GM12872 (cell line): ENCODE results near the gene UGT8.

Source experiments
- TF ChIP-seq, protein P1 (sequence below): IDR thresholded peaks from 3 replicates; pipeline ENCODE4 v1.5.1; 2011; ENCODE audit warnings: low read depth, mild to moderate bottlenecking, low read length, moderate library complexity; ENCODE audit not compliant: insufficient read depth

The UGT8 gene

DNA sequence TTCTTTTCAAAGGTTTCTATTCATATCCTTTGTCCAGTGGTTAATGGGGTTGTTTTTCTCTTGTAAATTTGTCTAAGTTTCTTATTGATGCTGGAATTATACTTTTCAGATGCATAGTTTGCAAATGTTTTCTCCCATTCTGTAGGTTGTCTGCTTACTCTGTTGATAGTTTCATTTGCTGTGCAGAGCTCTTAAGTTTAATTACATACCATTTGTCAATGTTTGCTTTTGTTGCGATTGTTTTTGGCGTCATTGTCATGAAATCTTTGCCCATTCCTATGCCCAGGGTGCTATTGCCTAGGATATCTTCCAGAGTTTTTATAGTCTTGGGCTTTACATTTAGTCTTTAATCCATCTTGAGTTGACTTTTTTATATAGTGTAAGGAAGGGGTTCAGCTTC is 21.2 kb upstream of the UGT8 start:
- TF ChIP-seq, protein P1, sequence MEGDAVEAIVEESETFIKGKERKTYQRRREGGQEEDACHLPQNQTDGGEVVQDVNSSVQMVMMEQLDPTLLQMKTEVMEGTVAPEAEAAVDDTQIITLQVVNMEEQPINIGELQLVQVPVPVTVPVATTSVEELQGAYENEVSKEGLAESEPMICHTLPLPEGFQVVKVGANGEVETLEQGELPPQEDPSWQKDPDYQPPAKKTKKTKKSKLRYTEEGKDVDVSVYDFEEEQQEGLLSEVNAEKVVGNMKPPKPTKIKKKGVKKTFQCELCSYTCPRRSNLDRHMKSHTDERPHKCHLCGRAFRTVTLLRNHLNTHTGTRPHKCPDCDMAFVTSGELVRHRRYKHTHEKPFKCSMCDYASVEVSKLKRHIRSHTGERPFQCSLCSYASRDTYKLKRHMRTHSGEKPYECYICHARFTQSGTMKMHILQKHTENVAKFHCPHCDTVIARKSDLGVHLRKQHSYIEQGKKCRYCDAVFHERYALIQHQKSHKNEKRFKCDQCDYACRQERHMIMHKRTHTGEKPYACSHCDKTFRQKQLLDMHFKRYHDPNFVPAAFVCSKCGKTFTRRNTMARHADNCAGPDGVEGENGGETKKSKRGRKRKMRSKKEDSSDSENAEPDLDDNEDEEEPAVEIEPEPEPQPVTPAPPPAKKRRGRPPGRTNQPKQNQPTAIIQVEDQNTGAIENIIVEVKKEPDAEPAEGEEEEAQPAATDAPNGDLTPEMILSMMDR: no peak

DNA sequence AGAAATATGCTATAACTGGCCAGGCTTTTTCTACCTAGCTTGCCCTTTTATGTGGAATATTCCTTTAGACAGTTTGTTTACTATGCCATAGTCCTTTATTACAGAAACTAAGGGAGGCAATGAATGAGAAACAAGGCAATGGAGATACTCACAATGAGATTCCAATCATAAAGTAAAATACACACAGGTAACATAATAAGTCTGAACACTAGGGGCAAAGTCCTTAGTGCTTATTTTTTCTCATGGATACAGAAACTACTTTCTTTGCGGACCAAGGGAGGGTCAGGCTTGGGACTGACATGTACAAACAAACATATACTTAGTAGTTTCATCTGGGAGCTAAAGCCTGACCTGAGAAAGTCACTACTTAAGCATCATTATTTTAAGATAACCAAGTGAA is 16.0 kb upstream of the UGT8 start:
- TF ChIP-seq, protein P1: no peak

DNA sequence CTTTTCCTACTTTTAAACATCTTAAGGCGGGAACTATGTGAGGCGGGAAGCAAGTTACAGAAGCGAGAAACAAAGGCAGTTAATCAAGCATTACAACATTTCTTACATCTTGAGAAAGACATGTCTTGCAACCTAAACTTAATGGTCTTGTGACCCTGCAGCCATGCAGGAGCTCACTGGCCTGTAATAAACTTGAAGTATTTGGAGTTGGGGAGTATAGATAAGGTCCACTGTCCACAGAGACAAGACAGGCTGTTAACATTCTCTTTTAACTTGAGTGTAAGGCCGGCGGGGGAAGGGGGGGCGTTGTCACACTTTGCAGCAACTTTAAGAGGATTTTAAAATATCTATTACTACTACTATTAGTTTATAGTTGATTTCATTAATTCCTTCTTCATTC is 10.3 kb upstream of the UGT8 start:
- TF ChIP-seq, protein P1: no peak

DNA sequence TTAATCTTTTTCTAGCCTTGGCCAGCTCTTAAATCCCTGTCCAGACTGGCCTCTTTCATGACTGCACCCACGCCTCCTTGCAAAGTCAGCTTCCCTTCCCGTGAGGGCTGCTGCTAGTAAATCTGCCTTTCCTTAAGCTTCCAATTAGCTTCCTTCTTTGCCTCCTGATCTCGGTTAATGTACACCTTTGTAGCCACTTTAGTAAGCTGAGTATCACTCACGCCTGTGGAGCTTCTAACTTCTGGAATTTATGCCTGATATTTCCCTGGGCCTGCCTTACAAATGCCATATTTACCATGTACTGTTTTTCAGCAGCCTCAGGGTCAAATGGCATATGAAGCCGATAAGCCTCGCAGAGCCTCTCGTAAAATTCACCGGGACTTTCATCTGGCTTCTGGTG is 5.1 kb upstream of the UGT8 start:
- TF ChIP-seq, protein P1: no peak

DNA sequence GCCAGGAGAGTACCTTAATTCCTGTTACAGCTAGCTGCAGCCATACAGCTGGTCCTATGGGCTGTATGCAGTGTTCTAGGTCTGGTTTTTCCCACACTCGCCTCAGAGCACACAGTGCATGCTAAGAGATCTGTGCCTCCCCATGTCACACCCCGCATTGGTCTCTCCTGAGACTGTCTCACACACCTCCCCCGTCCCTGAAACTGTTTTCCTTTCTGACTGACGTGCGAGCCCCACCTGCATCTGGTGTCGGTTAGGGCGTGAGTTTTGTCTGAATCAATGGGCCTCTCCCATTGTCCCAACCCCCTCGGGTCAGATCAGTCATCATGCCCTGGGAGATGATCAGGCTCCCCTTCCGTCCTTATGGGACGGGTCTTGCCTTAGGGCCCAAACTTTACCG is 3.4 kb upstream of the UGT8 start:
- TF ChIP-seq, protein P1: no peak

DNA sequence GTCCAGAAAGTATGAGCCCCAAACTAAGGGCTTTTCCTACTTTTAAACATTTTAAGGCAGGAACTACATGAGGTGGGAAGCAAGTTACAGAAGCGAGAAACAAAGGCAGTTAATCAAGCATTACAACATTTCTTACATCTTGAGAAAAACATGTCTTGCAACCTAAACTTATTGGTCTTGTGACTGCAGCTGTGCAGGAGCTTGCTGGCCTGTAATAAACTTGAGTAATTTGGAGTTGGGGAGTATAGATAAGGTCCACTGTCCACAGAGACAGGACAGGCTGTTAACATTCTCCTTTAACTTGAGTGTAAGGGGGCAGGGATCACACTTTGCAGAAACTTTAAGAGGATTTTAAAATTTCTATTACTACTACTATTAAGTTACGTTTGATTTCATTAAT is 2.7 kb upstream of the UGT8 start:
- TF ChIP-seq, protein P1: no peak

DNA sequence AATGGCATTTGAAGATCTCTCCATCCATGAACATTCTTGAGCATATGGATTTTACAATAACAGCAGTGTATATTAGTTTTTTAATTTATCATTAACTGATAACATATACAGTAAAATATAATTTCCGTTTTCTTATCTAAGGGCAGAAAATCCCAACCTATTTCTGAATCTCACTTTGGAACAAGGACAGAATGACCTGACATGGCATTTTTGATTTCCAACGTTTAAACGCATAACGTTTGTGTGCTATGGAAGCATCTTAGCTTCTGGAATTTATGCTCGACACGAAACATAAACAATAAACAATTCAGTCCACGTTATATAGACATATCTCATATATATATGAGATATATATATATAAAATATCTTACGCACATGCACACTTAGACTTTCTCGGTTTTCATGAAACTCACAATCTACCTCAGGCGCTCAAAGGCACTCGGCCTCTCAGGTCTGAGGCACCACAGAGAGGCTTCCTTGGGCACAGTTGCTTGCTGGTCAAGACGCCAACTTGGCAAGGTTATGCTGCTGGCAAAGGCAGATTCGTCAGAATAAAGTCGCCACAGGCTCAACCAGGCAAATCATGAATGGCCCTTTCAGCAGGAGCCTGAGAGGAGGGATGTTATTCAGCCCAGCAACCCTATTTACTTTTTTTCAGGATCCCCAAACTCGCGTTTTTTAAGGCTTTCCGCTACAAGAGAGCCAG is 1.0 kb upstream of the UGT8 start:
- TF ChIP-seq, protein P1: no peak
